Endothelial cell (in vitro differentiated cells): Measurements from ENCODE around the gene MTCL1. TPM values are rescaled to one million over a fixed set of nuclear protein-coding genes. Genes with fewer than 3 reads are reported as not detected.

Source experiments
- DNase-seq: peaks from one replicate; pipeline ENCODE4 v3.0.0; 2021; ENCODE audit warnings: low spot score
- H3K27ac Mint-ChIP-seq: one replicate; pipeline ENCODE4 v1.8.0; 2021; ENCODE audit warnings: mixed read lengths, inconsistent platforms; ENCODE audit not compliant: unreplicated experiment
- H3K27me3 Mint-ChIP-seq: one replicate; pipeline ENCODE4 v1.8.0; 2021; ENCODE audit warnings: mild to moderate bottlenecking, moderate library complexity, mixed read lengths, inconsistent platforms; ENCODE audit not compliant: unreplicated experiment
- H3K36me3 Mint-ChIP-seq: one replicate; pipeline ENCODE4 v1.8.0; 2021; ENCODE audit warnings: mild to moderate bottlenecking, low read depth, mixed read lengths, inconsistent platforms; ENCODE audit not compliant: unreplicated experiment
- H3K4me1 Mint-ChIP-seq: one replicate; pipeline ENCODE4 v1.8.0; 2021; ENCODE audit warnings: mild to moderate bottlenecking, mixed read lengths, inconsistent platforms; ENCODE audit not compliant: unreplicated experiment
- H3K4me3 Mint-ChIP-seq: one replicate; pipeline ENCODE4 v1.8.0; 2021; ENCODE audit warnings: mild to moderate bottlenecking, mixed read lengths, inconsistent platforms; ENCODE audit not compliant: unreplicated experiment
- H3K9me3 Mint-ChIP-seq: one replicate; pipeline ENCODE4 v1.8.0; 2021; ENCODE audit warnings: mixed read lengths, inconsistent platforms; ENCODE audit not compliant: unreplicated experiment
- CTCF ChIP-seq: fragments of 200-600 bp; sonication (generic); IDR thresholded peaks from one replicate; pipeline ENCODE4 v1.5.0; 2021; ENCODE audit warnings: antibody characterized with exemption; ENCODE audit not compliant: unreplicated experiment
- total RNA-seq: library from RNA; stranded (reverse); fragmentation: NEBNext Ultra II Directional; extraction: Animal tissue kit (Norgen Biotek cat#: 25700); gene quantifications from one replicate; pipeline ENCODE4 v1.2.1, GENCODE V29; 2021; ENCODE audit not compliant: unreplicated experiment

MTCL1 gene
- total RNA-seq, 1 donor from 2014 or later: 3.8 TPM

DNA sequence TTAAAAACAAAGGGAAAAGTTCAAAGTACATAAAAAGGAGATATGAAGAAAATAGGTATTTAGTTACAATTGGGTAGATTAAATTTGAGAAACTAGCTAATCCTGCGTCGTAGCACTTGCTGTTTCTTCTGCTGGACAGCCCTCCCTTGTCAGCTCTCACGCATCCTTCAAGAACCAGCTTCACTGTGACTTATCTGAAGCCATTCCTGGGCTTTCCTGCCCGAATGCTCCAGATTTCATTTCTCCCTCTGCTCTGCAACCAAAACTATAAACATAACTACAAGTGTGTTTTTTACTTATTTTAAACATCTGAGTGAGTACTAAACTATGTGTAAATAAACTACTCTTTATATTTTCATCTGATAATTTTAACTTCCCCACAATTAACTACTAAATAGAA is 149.2 kb downstream of the MTCL1 start:
- H3K9me3 Mint-ChIP-seq: no peaks in the 10 kb centered on the region
- peaks cover 12% of the 10 kb centered on the region for H3K4me1 Mint-ChIP-seq
- TF ChIP-seq CTCF: no peak
- peaks cover 2% of the 10 kb centered on the region for H3K27me3 Mint-ChIP-seq
- H3K27ac Mint-ChIP-seq: peak overlapping the region; percentile 13
- H3K4me3 Mint-ChIP-seq: no peak overlapping the region
- DNase-seq: no peak
- H3K36me3 Mint-ChIP-seq: no peaks in the 10 kb centered on the region

- peak overlapping the region; percentile 13 for H3K27ac Mint-ChIP-seq
Measured at GRCh38 chr18:8854962-8855361, 149.6 kb downstream of the MTCL1 start.

GRCh38 chr18:8856212-8856611 is 150.9 kb downstream of the MTCL1 start:
- Mint-ChIP-seq H3K4me3 (no peak overlapping the region), H3K27ac (no peak overlapping the region), H3K27me3 (peaks cover 2% of the 10 kb centered on the region), H3K9me3 (no peaks in the 10 kb centered on the region), H3K4me1 (peaks cover 12% of the 10 kb centered on the region), H3K36me3 (no peaks in the 10 kb centered on the region)
- TF ChIP-seq CTCF: no peak
- DNase-seq: no peak

More at GRCh38 chr18:8854962-8855361, 149.6 kb downstream of the MTCL1 start:
- DNase-seq: no peak
- H3K9me3 Mint-ChIP-seq: no peaks in the 10 kb centered on the region
- peaks cover 2% of the 10 kb centered on the region for H3K27me3 Mint-ChIP-seq
- H3K4me3 Mint-ChIP-seq: no peak overlapping the region
- no peaks in the 10 kb centered on the region for H3K36me3 Mint-ChIP-seq
- H3K4me1 Mint-ChIP-seq: peaks cover 12% of the 10 kb centered on the region
- TF ChIP-seq CTCF: no peak

GRCh38 chr18:8856769-8857393 is 151.5 kb downstream of the MTCL1 start:
- no peak for TF ChIP-seq CTCF
- Mint-ChIP-seq H3K4me3 (no peak overlapping the region), H3K4me1 (peaks cover 12% of the 10 kb centered on the region), H3K27me3 (peaks cover 2% of the 10 kb centered on the region), H3K27ac (no peak overlapping the region), H3K9me3 (no peaks in the 10 kb centered on the region), H3K36me3 (no peaks in the 10 kb centered on the region)
- DNase-seq: no peak

- H3K4me1 Mint-ChIP-seq: peaks cover 12% of the 10 kb centered on the region
- no peak overlapping the region for H3K27ac Mint-ChIP-seq
- H3K4me3 Mint-ChIP-seq: no peak overlapping the region
- H3K9me3 Mint-ChIP-seq: no peaks in the 10 kb centered on the region
- no peak for TF ChIP-seq CTCF
- no peak for DNase-seq
- H3K27me3 Mint-ChIP-seq: peaks cover 2% of the 10 kb centered on the region
- H3K36me3 Mint-ChIP-seq: no peaks in the 10 kb centered on the region
Measured at GRCh38 chr18:8857806-8858205, 152.4 kb downstream of the MTCL1 start.
